HepG2 (cell line): ENCODE measurements around the gene ITK. TPM values are rescaled to one million over a fixed set of nuclear protein-coding genes. Genes with fewer than 3 reads are reported as not detected.
A peak's percentile ranks its signal among the peaks of the same experiment; 100 is the strongest.

Source experiments
- ATAC-seq: fragments of 200-7000 bp; cut with Tn5 transposase; 3 replicates; pipeline ENCODE4 v1.9.1; 2020; ENCODE audit warnings: mild to moderate bottlenecking, moderate library complexity
- BruUV-seq: library from RNA; stranded (reverse); fragments of 400-500 nt; replicated peaks from 2 replicates; lab custom pipeline; 2021; lab: Mats Ljungman, UMichigan
- CTCF ChIA-PET: fragments of 300-600 bp; formaldehyde crosslinking; extraction: SDS; loops from one replicate; lab custom pipeline; 2021; ENCODE audit warnings: low total read pairs, inconsistent platforms, low intra/inter-chr PET ratio; lab: Yijun Ruan, JAX
- POLR2A ChIA-PET: fragments of 350-600 bp; sonication (Branson Sonifier 250); formaldehyde crosslinking; loops from one replicate; lab custom pipeline; 2020; ENCODE audit warnings: antibody characterized with exemption, inconsistent platforms; lab: Yijun Ruan, JAX
- DNase-seq: peaks from one replicate; pipeline ENCODE4 v3.0.0-alpha.2; 2015; ENCODE audit warnings: low spot score
- FAIRE-seq: peaks from 3 replicates; lab custom pipeline; 2011; peaks lifted over from hg19 to GRCh38; lab: Jason Lieb, UNC
- H2AFZ ChIP-seq: one replicate; pipeline ENCODE4 v1.6.1; 2011; ENCODE audit warnings: low read length, inconsistent platforms
- H3K27ac ChIP-seq: fragments of 300-600 bp; 3 replicates; pipeline ENCODE4 v1.8.0; 2011; ENCODE audit warnings: mixed run types, mild to moderate bottlenecking, mixed read lengths, low read length, inconsistent platforms; ENCODE audit not compliant: insufficient read depth; ENCODE audit errors: extremely low read length
- H3K27me3 ChIP-seq, 2 experiments: fragments of 200-600 bp in 1 of 2; 2 replicates in 1 of 2; 3 replicates in 1 of 2; pipeline versions ENCODE4 v1.6.0 to v1.8.0; 2011; ENCODE audit warnings: low read length in 2 of 2, mild to moderate bottlenecking in 2 of 2, moderate library complexity in 2 of 2, inconsistent platforms in 1 of 2; ENCODE audit not compliant: insufficient read depth in 2 of 2, control insufficient read depth in 1 of 2
- H3K36me3 ChIP-seq, 2 experiments: fragments of 200-600 bp in 1 of 2; replicated peaks in 1 of 2; 2 replicates in 1 of 2; 3 replicates in 1 of 2; pipeline versions ENCODE4 v1.5.1 to v1.8.0; 2011; ENCODE audit warnings: low read length in 2 of 2, inconsistent platforms in 1 of 2; ENCODE audit not compliant: insufficient read depth in 2 of 2, control insufficient read depth in 1 of 2
- H3K4me1 ChIP-seq: 2 replicates; pipeline ENCODE4 v1.5.1; 2012; ENCODE audit warnings: low read length, inconsistent platforms; ENCODE audit not compliant: insufficient read depth
- H3K4me2 ChIP-seq: 2 replicates; pipeline ENCODE4 v1.6.0; 2011; ENCODE audit warnings: low read depth, low read length, inconsistent platforms
- H3K4me3 ChIP-seq, 3 experiments: fragments of 200-600 bp in 1 of 3; sonication (generic), shearing (Covaris generic) in 1 of 3; replicated peaks in 1 of 3; 2 replicates each; pipeline ENCODE4 v1.5.1; 2011 to 2016; ENCODE audit warnings: low read length in 3 of 3, inconsistent platforms in 2 of 3, low read depth in 2 of 3, mild to moderate bottlenecking in 2 of 3, control low read depth in 1 of 3, mixed read lengths in 1 of 3; ENCODE audit not compliant: insufficient read depth in 1 of 3
- H3K79me2 ChIP-seq: one replicate; pipeline ENCODE4 v1.6.1; 2011; ENCODE audit warnings: low read length, inconsistent platforms; ENCODE audit not compliant: insufficient read depth
- H3K9ac ChIP-seq: 2 replicates; pipeline ENCODE4 v1.6.0; 2011; ENCODE audit warnings: mild to moderate bottlenecking, low read depth, low read length, inconsistent platforms; ENCODE audit not compliant: insufficient read depth
- H3K9me3 ChIP-seq: 2 replicates; pipeline ENCODE4 v1.5.1; 2012; ENCODE audit warnings: mild to moderate bottlenecking, low read length
- H4K20me1 ChIP-seq: 2 replicates; pipeline ENCODE4 v1.6.0; 2011; ENCODE audit warnings: inconsistent platforms, mild to moderate bottlenecking, low read length, moderate library complexity; ENCODE audit not compliant: insufficient read depth
- BCL6 ChIP-seq: IDR thresholded peaks from 2 replicates; pipeline ENCODE4 v1.6.1; 2016; ENCODE audit warnings: missing genetic modification reagents, missing compliant biosample characterization
- EHMT2 ChIP-seq: fragments of 200-600 bp; sonication (generic); IDR thresholded peaks from 2 replicates; pipeline ENCODE4 v1.7.0; 2017; ENCODE audit warnings: antibody characterized with exemption, low read depth, low read length, borderline replicate concordance
- PRDM10 ChIP-seq: sonication (generic); formaldehyde crosslinking; IDR thresholded peaks from 2 replicates; pipeline ENCODE4 v1.4.0; 2020; ENCODE audit warnings: low read depth, missing genetic modification reagents
- RBFOX2 ChIP-seq: fragments of 200-400 bp; formaldehyde crosslinking; IDR thresholded peaks from 2 replicates; pipeline ENCODE4 v1.6.1; 2017; ENCODE audit warnings: low read depth, mild to moderate bottlenecking, low read length
- TOE1 ChIP-seq: sonication (generic); formaldehyde crosslinking; IDR thresholded peaks from 2 replicates; pipeline ENCODE4 v1.4.0; 2020; ENCODE audit warnings: mild to moderate bottlenecking, missing genetic modification reagents
- YEATS4 ChIP-seq: sonication (generic); formaldehyde crosslinking; IDR thresholded peaks from 2 replicates; pipeline ENCODE4 v1.4.0; 2020; ENCODE audit warnings: missing genetic modification reagents, borderline replicate concordance
- ZNF281 ChIP-seq: sonication (generic); formaldehyde crosslinking; IDR thresholded peaks from 2 replicates; pipeline ENCODE4 v1.4.0; 2020; ENCODE audit warnings: missing genetic modification reagents, borderline replicate concordance
- WGBS: methylation state at CpG from one replicate; pipeline ENCODE4 v1.1.6; 2017; ENCODE audit warnings: low lambda C conversion rate; 5-methylcytosine and 5-hydroxymethylcytosine counted together
- in situ Hi-C: cut with HindIII; loops from 2 replicates; pipeline ENCODE4 v1.10.0; 2017; ENCODE audit warnings: low pct_unique_long_range_greater_than_20kb; ENCODE audit not compliant: extremely low pct_ligation_motif_present
- intact Hi-C: fragments of 100-400 bp; cut with micrococcal nuclease; formaldehyde crosslinking; loops from one replicate; pipeline ENCODE4 v1.10.0; 2022; ENCODE audit not compliant: unreplicated experiment
- polyA plus RNA-seq, 8 experiments: library from polyadenylated mRNA; depleted of rRNA in 3 of 8; stranded (reverse) in 7 of 8; unstranded in 1 of 8; fragments of >200 nt; fragmentation: Illumina TruSeq in 4 of 8; extraction: Trizol in 4 of 8; gene quantifications; 2 replicates each; pipeline versions ENCODE4 v1.2.1 to v1.2.3, GENCODE V29; 2011 to 2016; ENCODE audit warnings: low read depth in 4 of 8, missing spikeins in 1 of 8, mixed read lengths in 1 of 8; ENCODE audit not compliant: insufficient read depth in 1 of 8
- total RNA-seq, 5 experiments: library from RNA; depleted of rRNA; stranded (reverse); fragments of >200 nt; fragmentation: Illumina TruSeq; extraction: Trizol; gene quantifications; 2 replicates each; pipeline ENCODE4 v1.2.3, GENCODE V29; 2016; ENCODE audit warnings: low read depth in 1 of 5
- TF ChIP-seq, protein P1 (sequence below): sonication (generic); formaldehyde crosslinking; IDR thresholded peaks from 2 replicates; pipeline ENCODE4 v1.5.1; 2020; ENCODE audit warnings: mild to moderate bottlenecking, missing genetic modification reagents, moderate library complexity

The ITK gene
- total and polyA plus RNA-seq, 2 of the 13 experiments (the other 11 are each of a cell fraction or from before 2014, with no cell fraction given): 0.01 TPM; not detected in 1

DNA sequence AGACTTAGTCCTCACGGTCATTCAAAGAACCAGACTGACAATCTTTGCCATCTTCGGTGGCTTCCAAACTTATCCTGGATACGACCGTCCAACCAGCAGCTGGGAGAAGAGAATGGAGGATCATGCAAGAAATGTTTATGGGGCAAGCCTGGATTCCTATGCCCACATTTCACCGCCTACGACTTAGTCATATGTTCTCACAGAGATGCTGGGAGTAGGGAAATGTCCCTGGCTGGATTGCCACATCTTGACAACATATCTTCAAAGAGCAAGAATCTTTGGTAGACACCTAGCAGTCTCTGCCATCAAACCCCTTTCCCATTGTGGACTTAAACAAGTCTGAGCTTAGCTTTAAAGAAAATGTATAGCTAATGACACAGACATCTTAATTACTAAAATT is 42.9 kb upstream of the ITK start (continued):
- TF ChIP-seq ZNF281 (CRISPR knock-in tag): no peak

DNA sequence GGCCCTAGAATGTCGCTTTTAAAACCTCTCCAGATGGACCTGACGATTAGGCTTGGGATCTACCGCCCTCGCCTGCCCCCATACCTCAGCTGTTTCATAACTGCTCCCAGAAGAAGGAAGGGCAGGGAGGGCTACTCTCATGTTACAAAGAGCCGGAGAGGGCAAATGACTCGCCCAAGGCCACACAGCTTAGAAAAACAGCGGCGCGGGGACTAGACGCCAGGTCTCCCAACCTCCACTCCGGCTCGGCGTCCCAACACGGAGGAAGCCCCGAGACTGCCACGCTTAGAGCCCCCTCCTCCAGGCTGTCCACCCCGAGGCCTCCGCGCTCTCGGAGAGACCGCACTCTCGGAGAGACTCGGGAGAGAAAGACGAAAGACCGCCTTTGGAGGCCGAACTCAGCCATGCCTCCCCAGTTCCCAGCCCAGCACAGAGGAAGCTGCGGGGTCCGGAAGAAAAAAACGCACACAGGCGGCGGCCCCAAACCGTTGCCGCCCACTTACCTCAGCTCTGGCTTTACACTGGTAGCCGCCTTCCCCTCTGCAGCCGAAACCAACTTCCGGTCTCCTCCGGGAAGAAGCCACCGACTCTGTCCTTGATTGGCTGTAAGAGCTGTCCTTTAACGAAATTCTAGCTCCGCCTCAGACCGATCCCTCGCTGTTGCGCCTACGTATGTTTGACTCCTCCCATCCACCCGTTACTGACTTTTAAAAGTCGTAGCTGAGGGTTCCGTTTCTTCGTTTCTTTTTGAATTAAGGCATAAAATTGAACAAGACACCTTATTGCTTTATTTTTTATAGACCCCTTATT is 38.1 kb upstream of the ITK start, which contains the start of gene MED7:
MED7 (minus strand) TSS at position 549 of the 810 bp plus-strand sequence. CDS start 3,434 bp downstream, outside the sequence.
- H3K79me2 ChIP-seq: peaks cover 13% of the 10 kb centered on the region
- intact Hi-C loops (loop anchor here (5.0 kb wide), 1 partner anchor 85 kb away; the partner anchor contains the start of gene HAVCR1), in situ Hi-C loops (loop anchor here (10.0 to 25.0 kb wide), 4 partner anchors 172 to 1205 kb away; no protein-coding TSS in a partner anchor)
- peak within 1 kb of the TSS; percentile 93 for H3K27ac ChIP-seq
- no peaks in the 10 kb centered on the region for H3K27me3 ChIP-seq
- peaks cover 10% of the 10 kb centered on the region for H3K4me1 ChIP-seq
- H4K20me1 ChIP-seq: no peaks in the 10 kb centered on the region
- peak within 1 kb of the TSS; percentile 87 for H2AFZ ChIP-seq
- peak; percentile 99 for FAIRE-seq
- TSS peak; percentile 77 for BruUV-seq
- under 1% methylated on average over 13 of the region's 48 CpGs for WGBS
- H3K9me3 ChIP-seq: no peaks in the 10 kb centered on the region
- peak within 1 kb of the TSS; percentile 75 for H3K4me2 ChIP-seq
- ChIA-PET POLR2A (interaction anchor here (0.6 to 2.3 kb wide), 12 partner anchors 9 to 450 kb away, joined by 3 to 14 read pairs (median 4); partner anchors contain the start of gene HAVCR1), CTCF (no interaction called here)
- DNase-seq: peak; percentile 97
- H3K9ac ChIP-seq: peak within 1 kb of the TSS; percentile 97
- peak; percentile 100 for ATAC-seq
- H3K36me3 ChIP-seq: peaks cover 0 to 21% of the 10 kb centered on the region in 2 experiments; a peak in 2 of 5 replicates
- peak within 1 kb of the TSS; percentile 91 to 99 (median 99) for H3K4me3 ChIP-seq
- no peak for TF ChIP-seq PRDM10 (CRISPR knock-in tag)
- TF ChIP-seq BCL6 (CRISPR knock-in tag): 0 out of 2 replicates have a peak, but pooled peaks have one; percentile 14
- TF ChIP-seq EHMT2: 0 out of 2 replicates have a peak, but pooled peaks have one; percentile 38
- no peak for TF ChIP-seq TOE1
- peak; percentile 87 for TF ChIP-seq RBFOX2
- peak; percentile 24; the same call in 1 of the 2 replicates for TF ChIP-seq YEATS4 (CRISPR knock-in tag)
- TF ChIP-seq, protein P1, sequence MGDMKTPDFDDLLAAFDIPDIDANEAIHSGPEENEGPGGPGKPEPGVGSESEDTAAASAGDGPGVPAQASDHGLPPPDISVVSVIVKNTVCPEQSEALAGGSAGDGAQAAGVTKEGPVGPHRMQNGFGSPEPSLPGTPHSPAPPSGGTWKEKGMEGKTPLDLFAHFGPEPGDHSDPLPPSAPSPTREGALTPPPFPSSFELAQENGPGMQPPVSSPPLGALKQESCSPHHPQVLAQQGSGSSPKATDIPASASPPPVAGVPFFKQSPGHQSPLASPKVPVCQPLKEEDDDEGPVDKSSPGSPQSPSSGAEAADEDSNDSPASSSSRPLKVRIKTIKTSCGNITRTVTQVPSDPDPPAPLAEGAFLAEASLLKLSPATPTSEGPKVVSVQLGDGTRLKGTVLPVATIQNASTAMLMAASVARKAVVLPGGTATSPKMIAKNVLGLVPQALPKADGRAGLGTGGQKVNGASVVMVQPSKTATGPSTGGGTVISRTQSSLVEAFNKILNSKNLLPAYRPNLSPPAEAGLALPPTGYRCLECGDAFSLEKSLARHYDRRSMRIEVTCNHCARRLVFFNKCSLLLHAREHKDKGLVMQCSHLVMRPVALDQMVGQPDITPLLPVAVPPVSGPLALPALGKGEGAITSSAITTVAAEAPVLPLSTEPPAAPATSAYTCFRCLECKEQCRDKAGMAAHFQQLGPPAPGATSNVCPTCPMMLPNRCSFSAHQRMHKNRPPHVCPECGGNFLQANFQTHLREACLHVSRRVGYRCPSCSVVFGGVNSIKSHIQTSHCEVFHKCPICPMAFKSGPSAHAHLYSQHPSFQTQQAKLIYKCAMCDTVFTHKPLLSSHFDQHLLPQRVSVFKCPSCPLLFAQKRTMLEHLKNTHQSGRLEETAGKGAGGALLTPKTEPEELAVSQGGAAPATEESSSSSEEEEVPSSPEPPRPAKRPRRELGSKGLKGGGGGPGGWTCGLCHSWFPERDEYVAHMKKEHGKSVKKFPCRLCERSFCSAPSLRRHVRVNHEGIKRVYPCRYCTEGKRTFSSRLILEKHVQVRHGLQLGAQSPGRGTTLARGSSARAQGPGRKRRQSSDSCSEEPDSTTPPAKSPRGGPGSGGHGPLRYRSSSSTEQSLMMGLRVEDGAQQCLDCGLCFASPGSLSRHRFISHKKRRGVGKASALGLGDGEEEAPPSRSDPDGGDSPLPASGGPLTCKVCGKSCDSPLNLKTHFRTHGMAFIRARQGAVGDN (CRISPR knock-in tag): peak; percentile 86
